GM12878 (cell line): ENCODE results near the gene C16orf96. TPM values are rescaled to one million over a fixed set of nuclear protein-coding genes. Genes with fewer than 3 reads are reported as not detected.

Experiments used
- MYC ChIP-seq: IDR thresholded peaks from 2 replicates; pipeline ENCODE4 v1.6.1; 2011; ENCODE audit warnings: mild to moderate bottlenecking, low read length, moderate library complexity, inconsistent platforms; ENCODE audit not compliant: insufficient read depth, insufficient replicate concordance, insufficient read length, severe bottlenecking
- PBX3 ChIP-seq: IDR thresholded peaks from 2 replicates; pipeline ENCODE4 v1.6.1; 2011; ENCODE audit warnings: mild to moderate bottlenecking, low read depth, low read length, moderate library complexity; ENCODE audit not compliant: insufficient replicate concordance
- PML ChIP-seq: IDR thresholded peaks from 2 replicates; pipeline ENCODE4 v1.6.1; 2012; ENCODE audit warnings: low read length, inconsistent platforms
- RAD21 ChIP-seq: IDR thresholded peaks from 2 replicates; pipeline ENCODE4 v1.6.1; 2011; ENCODE audit warnings: mild to moderate bottlenecking, low read depth, low read length, moderate library complexity; ENCODE audit not compliant: insufficient read depth
- TCF12 ChIP-seq: IDR thresholded peaks from 2 replicates; pipeline ENCODE4 v1.6.1; 2011; ENCODE audit warnings: low read depth, mild to moderate bottlenecking, low read length
- ZBTB33 ChIP-seq: fragments of 450-650 bp; IDR thresholded peaks from 2 replicates; pipeline ENCODE4 v1.6.1; 2017; ENCODE audit warnings: mild to moderate bottlenecking
- ZNF274 ChIP-seq: IDR thresholded peaks from one replicate; pipeline ENCODE4 v1.8.0; 2011; ENCODE audit not compliant: insufficient read length, insufficient read depth
- polyA plus RNA-seq, 11 experiments: library from polyadenylated mRNA; depleted of rRNA in 4 of 11; unstranded in 6 of 11; stranded (reverse) in 5 of 11; fragments of >200 nt; fragmentation: Nextera tagmentation in 4 of 11; fragmentation: Illumina TruSeq in 1 of 11; extraction: Ambion mirVana in 4 of 11; extraction: Trizol in 1 of 11; gene quantifications; 1 replicate in 1 of 11; 2 replicates in 10 of 11; pipeline versions ENCODE4 v1.2.1 to v1.2.3, GENCODE V29; 2011 to 2016; ENCODE audit warnings: inconsistent platforms in 2 of 11, missing spikeins in 2 of 11, low read depth in 1 of 11
- total RNA-seq, 4 experiments: library from RNA; depleted of rRNA in 3 of 4; stranded (reverse); fragments of >200 nt in 3 of 4; fragmentation: Illumina TruSeq in 1 of 4; extraction: Trizol in 1 of 4; gene quantifications; 2 replicates each; pipeline versions ENCODE4 v1.2.1 to v1.2.3, GENCODE V29; 2013 to 2021

The C16orf96 gene
- total and polyA plus RNA-seq, 10 of the 15 experiments (the other 5 are each of a cell fraction or from before 2014, with no cell fraction given): 0.01 to 0.08 (median 0.01) TPM; not detected in 7

- TF ChIP-seq ZBTB33 (no peak), MYC (no peak), ZNF274 (no peak), PML (no peak; the same call in 1 of the 2 replicates), TCF12 (0 out of 2 replicates have a peak, but pooled peaks have one; percentile 73), RAD21 (no peak), PBX3 (no peak)
Measured at GRCh38 chr16:4538350-4539235, 17.5 kb upstream of the C16orf96 start, which contains the start of gene CDIP1 (continued).
